HCT116 (cell line): ENCODE data around the gene GAK. TPM values are rescaled to one million over a fixed set of nuclear protein-coding genes. Genes with fewer than 3 reads are reported as not detected.

Experiments used
- ATAC-seq: fragments of 200-7000 bp; cut with Tn5 transposase; 2 replicates; pipeline ENCODE4 v1.9.1; 2020; ENCODE audit warnings: mild to moderate bottlenecking, moderate library complexity
- BruUV-seq: library from RNA; stranded (reverse); fragments of 400-500 nt; replicated peaks from 2 replicates; lab custom pipeline; 2021; lab: Mats Ljungman, UMichigan
- CTCF ChIA-PET: fragments of 300-600 bp; sonication (Branson Sonifier 250); formaldehyde crosslinking; loops from one replicate; lab custom pipeline; 2021; ENCODE audit warnings: antibody characterized with exemption; lab: Charles Lee
- POLR2A ChIA-PET: fragments of 300-600, 350-600 bp; sonication (Branson Sonifier 250); formaldehyde crosslinking; loops from one replicate; lab custom pipeline; 2021; ENCODE audit warnings: antibody characterized with exemption; lab: Charles Lee
- RAD21 ChIA-PET, 2 experiments: fragments of 300-600 bp; sonication (Branson Sonifier 250); formaldehyde crosslinking; loops; one replicate each; lab custom pipeline; 2023; ENCODE audit warnings: low total read pairs in 2 of 2; ENCODE audit not compliant: uncharacterized antibody in 2 of 2, unreplicated experiment in 2 of 2, low non-redundant PET in 1 of 2; lab: Charles Lee
- DNase-seq: peaks from one replicate; pipeline ENCODE4 v3.0.0-alpha.2; 2010; ENCODE audit warnings: low read depth, low spot score
- H2AFZ ChIP-seq: fragments of 200-600 bp; shearing (Covaris generic), sonication (generic); 2 replicates; pipeline ENCODE4 v1.6.1; 2017; ENCODE audit warnings: low read depth, mixed run types, mixed read lengths, antibody characterized with exemption, low read length; ENCODE audit not compliant: poor library complexity, severe bottlenecking
- H3K27ac ChIP-seq: 2 replicates; pipeline ENCODE4 v1.5.1; 2012; ENCODE audit warnings: low read depth, low read length
- H3K27me3 ChIP-seq: fragments of 200-600 bp; sonication (generic); 2 replicates; pipeline ENCODE4 v1.6.1; 2016; ENCODE audit warnings: mixed run types, low read length, mixed read lengths; ENCODE audit not compliant: insufficient read depth
- H3K36me3 ChIP-seq, 2 experiments: fragments of 200-500 bp in 1 of 2; fragments of 200-600 bp in 1 of 2; sonication (Bioruptor generic) in 1 of 2; sonication (generic) in 1 of 2; 2 replicates each; pipeline versions ENCODE4 v1.5.1 to v1.6.1; 2014 to 2016; ENCODE audit warnings: low read length in 2 of 2, inconsistent platforms in 1 of 2, mixed read lengths in 1 of 2, mixed run types in 1 of 2; ENCODE audit not compliant: insufficient read depth in 2 of 2, control insufficient read depth in 1 of 2
- H3K4me1 ChIP-seq, 2 experiments: fragments of 200-600 bp in 1 of 2; sonication (generic) in 1 of 2; 2 replicates each; pipeline versions ENCODE4 v1.5.1 to v1.6.1; 2012 to 2017; ENCODE audit warnings: low read length in 2 of 2, inconsistent platforms in 1 of 2, mild to moderate bottlenecking in 1 of 2, mixed read lengths in 1 of 2, mixed run types in 1 of 2, moderate library complexity in 1 of 2; ENCODE audit not compliant: insufficient read depth in 2 of 2, control insufficient read depth in 1 of 2
- H3K4me2 ChIP-seq: fragments of 200-600 bp; sonication (generic); 2 replicates; pipeline ENCODE4 v1.6.1; 2017; ENCODE audit warnings: mixed run types, low read length, mixed read lengths
- H3K4me3 ChIP-seq, 2 experiments: fragments of 200-600 bp in 1 of 2; sonication (generic) in 1 of 2; replicated peaks in 1 of 2; 2 replicates each; pipeline ENCODE4 v1.5.1; 2011 to 2016; ENCODE audit warnings: low read length in 2 of 2, control low read depth in 1 of 2, low read depth in 1 of 2, mild to moderate bottlenecking in 1 of 2, mixed read lengths in 1 of 2, mixed run types in 1 of 2
- H3K79me2 ChIP-seq: fragments of 200-600 bp; sonication (generic); 2 replicates; pipeline ENCODE4 v1.6.1; 2017; ENCODE audit warnings: mild to moderate bottlenecking, mixed run types, low read length, moderate library complexity, mixed read lengths; ENCODE audit not compliant: insufficient read depth
- H3K9ac ChIP-seq: fragments of 200-600 bp; sonication (generic); 2 replicates; pipeline ENCODE4 v1.6.1; 2016; ENCODE audit warnings: low read length, mixed read lengths
- H3K9me2 ChIP-seq: fragments of 200-600 bp; sonication (generic), shearing (Covaris generic); 2 replicates; pipeline ENCODE4 v1.6.1; 2017; ENCODE audit warnings: mixed run types, mild to moderate bottlenecking, moderate library complexity; ENCODE audit not compliant: insufficient read depth
- H3K9me3 ChIP-seq, 2 experiments: fragments of 200-500 bp in 1 of 2; fragments of 200-600 bp in 1 of 2; sonication (Bioruptor generic) in 1 of 2; sonication (generic) in 1 of 2; 2 replicates each; pipeline ENCODE4 v1.6.1; 2014 to 2017; ENCODE audit warnings: low read length in 2 of 2, mixed read lengths in 2 of 2, inconsistent platforms in 1 of 2, low read depth in 1 of 2, mild to moderate bottlenecking in 1 of 2, mixed run types in 1 of 2, moderate library complexity in 1 of 2; ENCODE audit not compliant: control insufficient read depth in 1 of 2, insufficient read depth in 1 of 2
- H4K20me1 ChIP-seq: fragments of 200-600 bp; sonication (generic), shearing (Covaris generic); 2 replicates; pipeline ENCODE4 v1.6.1; 2017; ENCODE audit warnings: mixed run types, mild to moderate bottlenecking, moderate library complexity; ENCODE audit not compliant: insufficient read depth
- TCF7L2 ChIP-seq: IDR thresholded peaks from 2 replicates; pipeline ENCODE4 v1.7.0; 2011; ENCODE audit warnings: borderline replicate concordance, inconsistent platforms; ENCODE audit not compliant: insufficient read depth, insufficient read length; ENCODE audit errors: extremely low read depth
- intact Hi-C: fragments of 100-400 bp; cut with micrococcal nuclease; formaldehyde crosslinking; loops from 2 replicates; pipeline ENCODE4 v1.10.0; 2022
- total RNA-seq: library from RNA; stranded (reverse); gene quantifications from one replicate; pipeline ENCODE4 v1.2.1, GENCODE V29; 2021; ENCODE audit not compliant: unreplicated experiment
- TF ChIP-seq, protein P1 (sequence below): IDR thresholded peaks from 2 replicates; pipeline ENCODE4 v1.6.1; 2011; ENCODE audit warnings: mild to moderate bottlenecking, low read length, moderate library complexity; ENCODE audit not compliant: insufficient replicate concordance; ENCODE audit errors: extremely low read depth
- TF ChIP-seq, protein P2 (sequence below), 3 experiments: fragments of 200-600 bp in 1 of 3; sonication (generic) in 1 of 3; IDR thresholded peaks in 2 of 3; conservative IDR thresholded peaks in 1 of 3; 2 replicates each; pipeline ENCODE4 v1.5.1; 2012 to 2017; ENCODE audit warnings: low read depth in 2 of 3, low read length in 2 of 3, antibody characterized with exemption in 1 of 3, borderline replicate concordance in 1 of 3, control low read depth in 1 of 3, mild to moderate bottlenecking in 1 of 3, mixed read lengths in 1 of 3, mixed run types in 1 of 3, moderate library complexity in 1 of 3; ENCODE audit not compliant: insufficient read depth in 1 of 3

GAK gene
- total RNA-seq, 1 experiment from 2014 or later: 123 TPM

- TF ChIP-seq, protein P1, sequence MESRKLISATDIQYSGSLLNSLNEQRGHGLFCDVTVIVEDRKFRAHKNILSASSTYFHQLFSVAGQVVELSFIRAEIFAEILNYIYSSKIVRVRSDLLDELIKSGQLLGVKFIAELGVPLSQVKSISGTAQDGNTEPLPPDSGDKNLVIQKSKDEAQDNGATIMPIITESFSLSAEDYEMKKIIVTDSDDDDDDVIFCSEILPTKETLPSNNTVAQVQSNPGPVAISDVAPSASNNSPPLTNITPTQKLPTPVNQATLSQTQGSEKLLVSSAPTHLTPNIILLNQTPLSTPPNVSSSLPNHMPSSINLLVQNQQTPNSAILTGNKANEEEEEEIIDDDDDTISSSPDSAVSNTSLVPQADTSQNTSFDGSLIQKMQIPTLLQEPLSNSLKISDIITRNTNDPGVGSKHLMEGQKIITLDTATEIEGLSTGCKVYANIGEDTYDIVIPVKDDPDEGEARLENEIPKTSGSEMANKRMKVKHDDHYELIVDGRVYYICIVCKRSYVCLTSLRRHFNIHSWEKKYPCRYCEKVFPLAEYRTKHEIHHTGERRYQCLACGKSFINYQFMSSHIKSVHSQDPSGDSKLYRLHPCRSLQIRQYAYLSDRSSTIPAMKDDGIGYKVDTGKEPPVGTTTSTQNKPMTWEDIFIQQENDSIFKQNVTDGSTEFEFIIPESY: no peak
- TF ChIP-seq, all 23 proteins: peak for 0
Measured at GRCh38 chr4:829291-829690, 102.8 kb downstream of the GAK start (continued).

DNA sequence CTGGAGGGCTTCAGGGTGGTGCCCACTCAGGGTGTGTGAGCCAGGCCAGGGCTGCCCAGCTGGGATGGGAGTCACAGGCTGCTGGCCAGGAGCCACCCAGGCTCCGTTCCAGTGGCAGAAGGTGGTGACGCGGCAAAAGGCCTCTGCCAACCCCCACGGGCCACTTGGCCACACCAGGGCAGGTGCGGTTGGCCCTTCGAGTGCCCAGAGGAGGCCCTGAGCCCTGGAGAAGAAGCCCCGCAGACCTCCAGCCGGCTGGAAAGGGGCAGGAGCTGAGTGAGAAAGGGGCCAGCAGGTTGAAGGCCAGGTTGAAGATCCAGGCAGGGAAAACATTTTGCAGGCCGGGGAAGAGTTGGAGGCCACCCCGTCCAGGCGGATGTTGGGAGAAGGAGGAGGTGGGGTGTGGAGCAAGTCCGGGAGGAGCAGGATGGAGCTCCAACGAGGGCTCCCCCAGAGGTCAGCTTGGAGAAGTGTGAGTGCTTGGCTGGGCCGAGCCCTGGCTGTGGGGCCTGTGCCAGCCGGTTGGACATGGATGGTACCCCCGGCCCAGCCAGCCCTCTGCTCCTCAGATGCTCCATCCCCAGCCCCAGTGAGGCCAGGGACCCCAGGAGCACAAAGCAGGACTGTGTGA is 103.4 kb downstream of the GAK start:
- H4K20me1 ChIP-seq: no peaks in the 10 kb centered on the region
- no peak overlapping the region for H3K9ac ChIP-seq
- intact Hi-C loops: no loop called here
- CTCF ChIA-PET: no interaction called here
- DNase-seq (no peak), ATAC-seq (peak; percentile 74)
- H3K4me3 ChIP-seq: no peak overlapping the region
- POLR2A ChIA-PET: no interaction called here
- H3K4me1 ChIP-seq: peaks cover 0 to 3% of the 10 kb centered on the region in 2 experiments; a peak in 1 of 4 replicates
- BruUV-seq: no TSS peak
- TF ChIP-seq, protein P2, sequence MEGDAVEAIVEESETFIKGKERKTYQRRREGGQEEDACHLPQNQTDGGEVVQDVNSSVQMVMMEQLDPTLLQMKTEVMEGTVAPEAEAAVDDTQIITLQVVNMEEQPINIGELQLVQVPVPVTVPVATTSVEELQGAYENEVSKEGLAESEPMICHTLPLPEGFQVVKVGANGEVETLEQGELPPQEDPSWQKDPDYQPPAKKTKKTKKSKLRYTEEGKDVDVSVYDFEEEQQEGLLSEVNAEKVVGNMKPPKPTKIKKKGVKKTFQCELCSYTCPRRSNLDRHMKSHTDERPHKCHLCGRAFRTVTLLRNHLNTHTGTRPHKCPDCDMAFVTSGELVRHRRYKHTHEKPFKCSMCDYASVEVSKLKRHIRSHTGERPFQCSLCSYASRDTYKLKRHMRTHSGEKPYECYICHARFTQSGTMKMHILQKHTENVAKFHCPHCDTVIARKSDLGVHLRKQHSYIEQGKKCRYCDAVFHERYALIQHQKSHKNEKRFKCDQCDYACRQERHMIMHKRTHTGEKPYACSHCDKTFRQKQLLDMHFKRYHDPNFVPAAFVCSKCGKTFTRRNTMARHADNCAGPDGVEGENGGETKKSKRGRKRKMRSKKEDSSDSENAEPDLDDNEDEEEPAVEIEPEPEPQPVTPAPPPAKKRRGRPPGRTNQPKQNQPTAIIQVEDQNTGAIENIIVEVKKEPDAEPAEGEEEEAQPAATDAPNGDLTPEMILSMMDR (IDR thresholded peaks at IDR 0.05 in 2 of 3, conservative IDR thresholded peaks at IDR 0.05 in 1 of 3; ENCODE audit: borderline replicate concordance in 1 of 3, insufficient read depth in 1 of 3, low read depth in 2 of 3, low read length in 2 of 3): peak in 2 of 3 experiments; percentile 31 to 38; a peak in 3 of 6 replicates
- no peak for TF ChIP-seq TCF7L2
- TF ChIP-seq, all 23 proteins: peak for 1
- RAD21 ChIA-PET: no interaction called here
- H3K36me3 ChIP-seq: no peaks in the 10 kb centered on the region
- no peaks in the 10 kb centered on the region for H3K9me3 ChIP-seq
- H3K4me2 ChIP-seq: no peak overlapping the region
- no peak overlapping the region for H2AFZ ChIP-seq
- H3K79me2 ChIP-seq: no peaks in the 10 kb centered on the region
- no peaks in the 10 kb centered on the region for H3K27me3 ChIP-seq
- no peaks in the 10 kb centered on the region for H3K9me2 ChIP-seq
- no peak overlapping the region for H3K27ac ChIP-seq
